Sigmoid colon (tissue), 7 donors: ENCODE results near the gene ZNF408. TPM values are rescaled to one million over a fixed set of nuclear protein-coding genes. Genes with fewer than 3 reads are reported as not detected.

Source experiments
- DNase-seq: peaks from one replicate; pipeline ENCODE4 v3.0.0-alpha.2; 2019
- H3K27ac ChIP-seq, 4 donors: fragments of 200-600 bp; sonication (generic); one replicate each; pipeline ENCODE4 v1.5.1; 2016 to 2019; ENCODE audit warnings: mild to moderate bottlenecking in 1 of 4
- H3K27me3 ChIP-seq, 3 donors: fragments of 200-600 bp; sonication (generic); one replicate each; pipeline ENCODE4 v1.5.1; 2019; ENCODE audit warnings: mild to moderate bottlenecking in 1 of 3
- H3K36me3 ChIP-seq, 4 donors: fragments of 200-600 bp; sonication (generic); one replicate each; pipeline ENCODE4 v1.5.1; 2016 to 2019
- H3K4me1 ChIP-seq, 4 donors: fragments of 200-600 bp; sonication (generic); one replicate each; pipeline ENCODE4 v1.5.1; 2017 to 2019
- H3K4me3 ChIP-seq, 4 donors: fragments of 200-600 bp; sonication (generic); one replicate each; pipeline ENCODE4 v1.5.1; 2017 to 2019; ENCODE audit warnings: mild to moderate bottlenecking in 2 of 4, moderate library complexity in 1 of 4
- H3K9me3 ChIP-seq, 4 donors: fragments of 200-600 bp in 3 of 4; sonication (generic) in 3 of 4; one replicate each; pipeline versions ENCODE4 v1.5.1 to v1.6.1; 2013 to 2019
- CTCF ChIP-seq, 4 experiments: fragments of 450-650 bp in 3 of 4; fragments of 200-600 bp in 1 of 4; IDR thresholded peaks; one replicate each; pipeline ENCODE4 v1.5.1; 2016 to 2019; ENCODE audit warnings: antibody characterized with exemption in 4 of 4, mild to moderate bottlenecking in 3 of 4, moderate library complexity in 2 of 4
- EP300 ChIP-seq, 4 donors: sonication (generic); formaldehyde crosslinking; IDR thresholded peaks; one replicate each; pipeline ENCODE4 v1.6.1; 2017; ENCODE audit warnings: antibody characterized with exemption in 4 of 4
- POLR2A ChIP-seq, 2 donors: fragments of 450-650 bp; IDR thresholded peaks; one replicate each; pipeline ENCODE4 v1.6.1; 2016; ENCODE audit warnings: antibody characterized with exemption in 2 of 2, mild to moderate bottlenecking in 2 of 2, moderate library complexity in 2 of 2
- POLR2AphosphoS5 ChIP-seq, 4 donors: sonication (generic); formaldehyde crosslinking; IDR thresholded peaks; one replicate each; pipeline ENCODE4 v1.6.1; 2017; ENCODE audit warnings: antibody characterized with exemption in 4 of 4
- WGBS, 2 donors: extraction: QIAGEN DNeasy Blood & Tissue Kit; methylation state at CpG; one replicate each; pipeline ENCODE4 v1.1.7; 2013; 5-methylcytosine and 5-hydroxymethylcytosine counted together
- intact Hi-C: fragments of 100-400 bp; cut with DNase I; formaldehyde crosslinking; loops from one replicate; pipeline ENCODE4 v1.15.1; 2023
- polyA plus RNA-seq, 3 donors: library from polyadenylated mRNA; stranded (reverse); fragments of 200-250 nt; gene quantifications; one replicate each; pipeline ENCODE4 v1.2.3, GENCODE V29; 2013
- total RNA-seq, 4 donors: library from RNA; depleted of rRNA; stranded (reverse); fragments of >200 nt; gene quantifications; one replicate each; pipeline ENCODE4 v1.1.0, GENCODE V29; 2016
- donor health status: healthy with polysubstance abuse.
- donor health status: Bipolar disorder and iron deficiency.
- donor health status: healthy.

ZNF408 gene
- total and polyA plus RNA-seq, 7 donors, result 4.3 to 12.8 (median 8.4) TPM

- intact Hi-C loops, result no loop called here
- TF ChIP-seq CTCF (IDR thresholded peaks at IDR 0.05) (no peak), EP300 (IDR thresholded peaks at IDR 0.05) (no peak), POLR2AphosphoS5 (IDR thresholded peaks at IDR 0.05) (no peak), POLR2A (IDR thresholded peaks at IDR 0.05) (no peak)
- no peak for DNase-seq
- 85 to 88% methylated on average over 6 of the region's 6 CpGs for WGBS, 2 donors
- no peaks in the 10 kb centered on the region for H3K4me1 ChIP-seq
- no peak overlapping the region for H3K27ac ChIP-seq
- H3K4me3 ChIP-seq, result no peak overlapping the region
- no peaks in the 10 kb centered on the region for H3K36me3 ChIP-seq
- H3K9me3 ChIP-seq, result no peaks in the 10 kb centered on the region
- H3K27me3 ChIP-seq, result no peaks in the 10 kb centered on the region
Measured at GRCh38 chr11:46721286-46721685, 20.5 kb downstream of the ZNF408 start.

GRCh38 chr11:46722566-46723358 is 21.9 kb downstream of the ZNF408 start:
- H3K36me3 ChIP-seq, result no peaks in the 10 kb centered on the region
- WGBS, 2 donors, result 94 to 97% methylated on average over 11 of the region's 11 CpGs
- H3K4me1 ChIP-seq, result no peaks in the 10 kb centered on the region
- H3K27ac ChIP-seq, result no peak overlapping the region
- H3K27me3 ChIP-seq, result no peaks in the 10 kb centered on the region
- H3K4me3 ChIP-seq, result no peak overlapping the region
- intact Hi-C loops, result no loop called here
- no peaks in the 10 kb centered on the region for H3K9me3 ChIP-seq
- DNase-seq, result no peak
- TF ChIP-seq EP300 (IDR thresholded peaks at IDR 0.05) (no peak), POLR2AphosphoS5 (IDR thresholded peaks at IDR 0.05) (no peak), POLR2A (IDR thresholded peaks at IDR 0.05) (no peak), CTCF (IDR thresholded peaks at IDR 0.05) (no peak)

GRCh38 chr11:46723359-46723680 is 22.5 kb downstream of the ZNF408 start:
- Histone ChIP-seq H3K9me3 (no peaks in the 10 kb centered on the region), H3K4me1 (no peaks in the 10 kb centered on the region), H3K36me3 (no peaks in the 10 kb centered on the region), H3K4me3 (no peak overlapping the region), H3K27me3 (no peaks in the 10 kb centered on the region), H3K27ac (no peak overlapping the region)
- TF ChIP-seq POLR2A (IDR thresholded peaks at IDR 0.05) (no peak), CTCF (IDR thresholded peaks at IDR 0.05) (no peak), EP300 (IDR thresholded peaks at IDR 0.05) (no peak), POLR2AphosphoS5 (IDR thresholded peaks at IDR 0.05) (no peak)
- DNase-seq, result no peak
- 86 to 95% methylated on average over 8 of the region's 8 CpGs for WGBS, 2 donors
- intact Hi-C loops, result no loop called here

GRCh38 chr11:46724088-46724487 is 23.3 kb downstream of the ZNF408 start:
- H3K36me3 ChIP-seq, result no peaks in the 10 kb centered on the region
- WGBS, 2 donors, result 54 to 62% methylated on average over 8 of the region's 8 CpGs
- no peak overlapping the region for H3K27ac ChIP-seq
- no peak overlapping the region for H3K4me3 ChIP-seq
- DNase-seq, result no peak
- intact Hi-C loops, result no loop called here
- no peaks in the 10 kb centered on the region for H3K27me3 ChIP-seq
- no peaks in the 10 kb centered on the region for H3K9me3 ChIP-seq
- no peaks in the 10 kb centered on the region for H3K4me1 ChIP-seq
- TF ChIP-seq POLR2A (IDR thresholded peaks at IDR 0.05) (no peak), POLR2AphosphoS5 (IDR thresholded peaks at IDR 0.05) (no peak), EP300 (IDR thresholded peaks at IDR 0.05) (no peak), CTCF (IDR thresholded peaks at IDR 0.05) (no peak)
